HG03565 (cell line): ENCODE data around the gene RAB33B.

Experiments used
- ATAC-seq: cut with Tn5 transposase; IDR thresholded peaks from one replicate; pipeline ENCODE4 v1.9.1; 2021; ENCODE audit warnings: mild to moderate bottlenecking, moderate library complexity; ENCODE audit not compliant: unreplicated experiment

RAB33B gene

GRCh38 chr4:139503622-139504166 lies 49.8 kb downstream of the RAB33B start:
- no peak for ATAC-seq

- no peak for ATAC-seq
Measured at GRCh38 chr4:139506774-139507173, 52.9 kb downstream of the RAB33B start.

GRCh38 chr4:139508581-139509237 lies 54.8 kb downstream of the RAB33B start:
- ATAC-seq = no peak

DNA sequence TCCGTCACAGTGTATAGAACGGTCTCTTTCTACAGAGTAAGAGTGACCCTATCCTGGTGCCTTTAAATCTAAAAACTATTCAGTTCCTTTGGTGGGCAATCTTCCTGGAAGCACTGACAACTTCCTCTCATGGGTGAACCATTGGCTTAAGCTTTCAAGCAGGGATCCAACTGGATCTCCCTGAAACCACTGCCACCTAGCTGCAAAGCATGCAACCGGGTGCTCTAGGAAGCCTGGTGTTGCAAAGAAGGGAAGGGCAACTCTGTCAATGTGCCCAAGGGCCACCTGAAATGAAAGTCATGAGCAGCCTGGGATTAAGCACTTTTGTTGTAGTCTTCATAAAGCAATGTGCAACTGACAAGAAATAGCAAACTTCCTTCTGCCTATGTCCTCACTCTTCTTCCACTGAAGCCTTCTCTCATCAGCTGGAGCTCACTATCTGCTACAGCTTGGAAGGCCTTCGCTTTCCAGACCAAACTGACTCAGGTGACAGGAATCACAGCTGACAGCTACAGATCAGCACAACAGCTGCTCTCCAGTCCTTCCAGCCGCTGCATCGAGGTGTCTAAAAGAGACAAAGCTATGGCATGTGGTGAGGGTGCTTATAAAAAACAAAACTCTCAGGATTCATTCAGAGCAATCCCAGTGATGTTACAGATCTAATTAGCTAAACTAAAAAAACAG lies 55.9 kb downstream of the RAB33B start:
- ATAC-seq = no peak

GRCh38 chr4:139511320-139511719 lies 57.4 kb downstream of the RAB33B start:
- ATAC-seq = no peak

- no peak for ATAC-seq
Measured at GRCh38 chr4:139514382-139515059, 60.6 kb downstream of the RAB33B start.

DNA sequence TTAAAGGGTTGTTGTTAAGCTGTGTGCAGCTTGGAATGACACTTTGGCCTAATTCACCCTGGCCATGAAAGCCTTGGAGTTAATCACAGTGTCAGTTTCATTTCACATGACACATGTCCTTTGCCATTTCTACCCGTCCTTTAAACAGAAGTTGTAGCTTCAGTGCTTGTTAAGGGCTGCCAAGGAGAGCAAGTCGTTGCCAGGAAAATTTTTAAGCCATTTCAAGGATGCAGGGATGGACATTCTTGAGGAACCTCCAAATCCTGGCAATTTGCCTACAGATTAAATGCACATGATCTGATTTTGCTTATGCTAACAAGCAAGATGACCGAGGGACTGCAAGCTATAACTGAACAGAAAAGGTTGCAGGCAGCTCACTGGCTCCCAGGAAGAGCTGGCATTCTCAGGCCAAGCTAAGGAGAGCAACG lies 61.6 kb downstream of the RAB33B start:
- ATAC-seq = no peak

DNA sequence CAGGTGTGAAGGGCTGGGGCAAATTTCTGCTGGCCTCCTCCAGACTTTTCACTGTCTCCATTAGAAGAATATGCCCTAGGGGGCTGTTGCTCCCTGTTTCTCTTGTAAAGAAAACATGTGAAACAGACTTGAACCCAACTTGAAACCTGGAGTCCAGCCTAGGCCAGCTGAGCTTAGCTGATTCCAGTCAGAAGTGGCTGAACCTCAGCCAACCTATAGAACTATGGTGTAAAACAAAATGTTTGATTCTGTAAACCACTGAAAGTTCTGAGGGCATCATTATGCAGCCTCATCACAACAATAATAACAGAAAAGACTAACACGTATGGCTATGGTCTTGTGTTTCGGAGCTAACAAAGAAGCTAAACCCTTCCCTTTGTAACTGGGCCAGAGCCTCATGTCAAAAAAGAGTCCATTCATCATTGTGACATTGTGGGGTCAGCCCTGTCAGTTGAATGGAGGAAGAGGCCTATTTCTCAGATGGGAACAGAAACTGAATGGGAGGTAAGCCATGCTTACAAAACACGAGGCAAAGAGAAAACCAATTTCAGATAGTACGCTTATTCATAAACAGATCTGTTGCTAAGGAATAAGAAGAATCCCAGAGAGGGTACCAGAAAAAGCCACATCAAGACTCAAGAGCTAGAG lies 68.0 kb downstream of the RAB33B start:
- no peak for ATAC-seq

DNA sequence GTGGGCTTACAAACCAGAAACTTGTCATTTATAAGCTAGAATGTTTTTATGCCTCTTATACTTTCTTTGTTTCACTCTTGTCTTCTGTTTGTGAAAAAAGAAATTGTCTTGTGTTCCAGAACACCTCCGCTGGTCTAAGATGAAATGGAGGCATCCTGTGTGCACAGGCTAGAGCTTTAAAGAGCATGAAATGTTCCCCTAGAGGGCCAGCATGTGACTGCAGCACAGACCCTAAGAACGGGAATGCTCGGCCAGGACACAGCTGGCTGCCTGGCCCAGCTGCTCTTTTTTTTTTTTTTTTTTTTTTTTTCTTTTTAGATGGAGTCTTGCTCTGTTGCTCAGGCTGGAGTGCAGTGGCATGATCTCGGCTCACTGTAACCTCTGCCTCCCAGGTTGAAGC lies 68.5 kb downstream of the RAB33B start:
- ATAC-seq = no peak

DNA sequence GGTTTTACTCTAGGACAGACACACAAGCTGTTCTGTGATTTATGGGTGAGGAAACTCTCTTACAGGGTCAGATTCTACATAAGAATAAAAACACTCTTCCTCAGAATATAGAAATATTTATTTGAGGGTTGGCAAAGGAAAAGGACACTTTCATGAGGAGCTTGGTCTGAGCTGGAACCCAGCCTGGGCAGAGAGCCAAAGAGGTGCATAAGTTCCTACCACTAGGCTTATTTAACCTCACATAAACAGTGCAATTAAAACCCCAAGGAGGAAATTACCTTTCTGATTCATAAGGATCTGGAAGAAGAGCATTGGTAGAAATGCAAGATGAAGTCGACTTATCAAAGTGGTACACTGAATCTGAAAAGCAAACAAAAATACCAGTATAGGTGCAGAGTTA lies 69.2 kb downstream of the RAB33B start:
- ATAC-seq = no peak

DNA sequence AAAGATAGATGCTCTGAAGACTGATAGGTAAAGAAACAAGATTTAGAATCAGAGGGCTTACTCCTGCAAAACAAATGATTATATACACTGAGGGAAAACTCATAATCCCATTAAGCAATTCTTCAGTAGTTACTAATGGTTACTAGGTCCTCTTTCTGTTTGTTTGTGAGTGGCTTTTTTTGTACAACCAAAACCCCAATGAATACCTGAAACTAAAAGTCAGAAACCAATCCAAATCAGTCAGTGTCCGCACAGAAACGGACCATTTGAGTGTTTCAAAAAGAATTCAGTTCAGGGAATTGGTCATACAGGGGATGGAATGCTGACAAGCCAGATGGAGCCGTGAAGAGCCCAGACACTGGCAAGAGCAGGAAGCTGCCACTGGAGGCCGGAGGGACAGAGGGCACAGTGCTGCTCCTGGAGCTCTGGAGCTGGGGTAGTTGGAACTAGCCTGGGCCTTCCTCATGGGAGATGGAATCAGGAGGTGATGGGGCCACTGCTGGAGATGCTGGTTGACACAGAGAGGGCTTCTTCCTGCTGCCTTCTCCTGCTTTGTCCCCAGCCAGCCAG lies 70.2 kb downstream of the RAB33B start:
- ATAC-seq = no peak

DNA sequence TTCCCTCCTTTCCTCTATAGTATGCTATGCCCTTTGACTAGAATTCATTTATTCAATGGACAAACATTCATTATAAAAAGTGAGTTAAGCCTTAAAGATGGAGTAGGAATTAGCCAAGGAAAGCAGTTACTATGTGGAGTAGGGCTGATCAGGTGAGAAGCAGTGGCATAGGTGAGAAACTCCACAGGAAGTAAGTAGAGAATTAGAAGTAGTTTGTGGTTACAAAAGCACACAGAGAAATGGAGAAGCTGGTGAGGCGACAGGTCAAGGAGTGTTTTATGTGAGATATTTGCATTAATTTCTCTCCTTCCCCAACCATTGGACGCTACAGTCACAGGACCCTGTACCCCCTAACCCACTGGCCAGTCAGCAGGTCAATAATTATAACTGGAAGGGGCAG lies 71.5 kb downstream of the RAB33B start:
- ATAC-seq = peak; percentile 33
